HG03097 (cell line): Measurements from ENCODE around the gene ACRV1.

ENCODE experiments used
- ATAC-seq: cut with Tn5 transposase; IDR thresholded peaks from one replicate; pipeline ENCODE4 v1.9.1; 2021; ENCODE audit not compliant: unreplicated experiment, low FRiP score

ACRV1 gene

GRCh38 chr11:125662689-125663088 lies 18.0 kb downstream of the ACRV1 start:
- ATAC-seq, result no peak

DNA sequence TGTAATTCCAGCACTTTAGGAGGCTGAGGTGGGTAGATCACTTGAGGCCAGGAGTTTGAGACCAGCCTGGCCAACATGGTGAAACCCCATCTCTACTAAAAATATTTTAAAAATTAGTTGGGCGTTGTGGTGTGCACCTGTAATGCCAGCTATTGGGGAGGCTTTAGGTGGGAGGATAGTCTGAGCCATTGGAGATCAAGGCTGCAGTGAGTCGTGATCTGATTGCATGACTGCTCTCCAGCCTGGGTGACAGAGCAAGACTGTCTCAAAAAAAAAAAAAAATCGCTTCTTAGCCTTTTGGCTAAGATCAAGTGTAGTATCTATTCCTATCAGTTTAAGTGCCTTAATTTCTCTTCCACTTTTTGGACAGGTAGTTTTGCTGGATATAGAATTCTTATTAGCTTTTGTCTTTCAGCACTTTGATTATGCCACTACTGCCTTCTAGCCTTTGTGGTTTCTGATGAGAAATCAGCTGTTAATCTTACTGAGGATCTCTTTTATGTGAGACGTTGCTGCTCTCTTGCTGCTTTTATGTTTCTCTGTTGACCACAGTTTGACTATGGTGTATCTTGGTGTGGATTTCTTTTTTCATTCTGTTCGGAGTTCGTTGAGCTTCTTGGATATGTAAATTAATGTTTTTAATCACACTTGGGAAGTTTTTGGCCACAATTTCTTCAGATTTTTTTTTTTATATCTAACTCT lies 31.0 kb downstream of the ACRV1 start:
- no peak for ATAC-seq

- ATAC-seq, result no peak
Measured at GRCh38 chr11:125645871-125646270, 34.8 kb downstream of the ACRV1 start.

DNA sequence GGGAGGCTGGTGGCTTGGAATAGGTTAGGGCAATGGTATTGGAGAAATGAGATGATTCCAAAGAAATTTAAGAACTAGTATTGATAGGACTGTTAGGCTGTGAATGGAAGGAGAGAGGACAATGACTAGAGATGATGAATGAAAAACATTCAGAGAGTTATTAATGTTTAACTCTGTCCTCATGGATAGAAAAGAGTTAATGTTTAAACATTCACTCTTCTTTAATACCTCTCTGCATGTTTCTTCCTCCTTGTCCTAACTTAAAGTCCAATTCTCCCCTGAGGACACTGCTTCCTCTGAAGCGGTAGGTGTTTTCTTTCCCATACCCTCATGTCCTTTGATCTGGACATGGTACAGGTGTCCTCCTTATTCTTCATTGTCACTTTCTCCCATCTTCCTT lies 42.3 kb downstream of the ACRV1 start:
- ATAC-seq, result no peak

DNA sequence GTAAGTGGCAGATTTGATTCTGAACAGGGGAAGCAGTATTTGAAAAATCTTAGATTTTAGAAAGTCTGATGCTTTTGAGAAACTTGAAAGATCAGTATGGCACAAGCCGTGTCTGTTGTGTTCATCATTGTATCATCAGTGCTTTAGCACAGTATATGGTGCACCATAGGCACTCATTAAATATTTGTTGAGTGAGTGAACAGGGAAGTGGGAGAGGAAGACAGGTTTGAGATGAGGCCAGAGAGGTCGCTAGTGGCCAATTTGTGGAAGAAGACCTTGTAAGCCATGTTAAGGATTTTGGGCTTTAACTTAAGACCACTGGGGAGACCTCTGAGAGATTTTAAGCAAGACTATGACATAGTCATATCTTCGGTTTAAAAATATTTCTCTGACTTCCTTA lies 42.8 kb downstream of the ACRV1 start:
- no peak for ATAC-seq

- no peak for ATAC-seq
Measured at GRCh38 chr11:125627236-125627910, 53.3 kb downstream of the ACRV1 start.

DNA sequence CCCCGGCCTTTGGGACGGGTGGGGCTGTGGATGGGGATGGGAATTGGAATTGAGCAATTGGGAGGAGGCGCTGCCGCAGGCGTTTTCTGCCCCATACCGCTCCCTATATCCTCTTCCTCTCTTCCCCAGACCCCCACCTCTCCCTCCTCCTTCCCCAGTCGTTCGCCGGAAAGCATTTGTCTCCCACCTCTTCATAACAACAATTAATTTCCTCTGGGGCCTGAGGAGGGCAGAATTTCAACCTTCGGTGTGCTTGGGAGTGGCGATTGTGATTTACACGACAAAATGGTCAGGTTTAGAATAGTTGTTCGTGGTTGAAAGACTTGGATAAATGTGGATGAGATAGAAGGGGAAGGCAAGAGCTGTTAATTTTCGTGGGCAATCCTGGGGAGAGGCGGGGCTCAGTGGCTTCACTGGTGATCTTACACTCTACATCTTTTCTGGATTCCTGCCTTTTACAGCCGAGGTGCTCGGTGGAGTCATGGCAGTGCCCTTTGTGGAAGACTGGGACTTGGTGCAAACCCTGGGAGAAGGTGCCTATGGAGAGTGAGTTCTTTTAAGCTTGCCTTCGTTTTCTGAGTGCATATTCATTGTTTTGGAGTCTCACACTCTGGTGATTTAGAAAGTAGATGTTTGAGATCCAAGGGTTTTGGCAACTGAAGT lies 54.2 kb downstream of the ACRV1 start:
- ATAC-seq, result peak; percentile 35

DNA sequence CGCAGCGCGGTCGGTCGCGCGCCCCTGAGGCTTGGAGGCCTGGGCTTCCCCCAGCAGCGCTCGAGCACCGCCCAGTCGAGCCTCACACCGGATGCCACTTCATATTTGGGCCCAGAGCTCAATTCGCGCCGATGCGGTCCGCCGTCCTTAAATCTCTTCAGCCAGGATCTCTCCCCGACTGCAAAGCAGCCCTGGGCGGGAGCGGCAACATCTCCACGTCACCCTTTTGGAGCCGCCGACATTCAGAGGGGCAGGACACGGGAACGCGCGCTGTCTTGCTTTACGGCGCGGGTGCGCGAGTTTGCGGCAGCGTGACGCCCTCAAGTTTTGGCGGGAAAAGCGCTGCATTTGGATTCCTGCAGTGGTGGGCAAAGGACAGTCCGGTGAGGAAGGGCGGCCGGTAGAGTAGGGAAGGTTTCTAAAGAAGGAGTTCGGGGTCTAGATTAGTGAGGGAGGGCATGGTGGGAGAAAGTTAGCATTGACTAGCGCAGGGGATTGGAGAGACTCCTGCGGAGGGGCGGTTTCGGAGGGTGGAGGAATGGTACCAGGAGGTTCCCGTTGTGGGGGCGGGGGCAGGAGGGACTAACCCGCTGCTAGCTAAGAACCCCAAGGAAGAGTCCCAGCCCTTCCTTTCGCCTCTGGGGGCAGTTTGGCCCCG lies 54.9 kb downstream of the ACRV1 start:
- ATAC-seq, result peak; percentile 86

DNA sequence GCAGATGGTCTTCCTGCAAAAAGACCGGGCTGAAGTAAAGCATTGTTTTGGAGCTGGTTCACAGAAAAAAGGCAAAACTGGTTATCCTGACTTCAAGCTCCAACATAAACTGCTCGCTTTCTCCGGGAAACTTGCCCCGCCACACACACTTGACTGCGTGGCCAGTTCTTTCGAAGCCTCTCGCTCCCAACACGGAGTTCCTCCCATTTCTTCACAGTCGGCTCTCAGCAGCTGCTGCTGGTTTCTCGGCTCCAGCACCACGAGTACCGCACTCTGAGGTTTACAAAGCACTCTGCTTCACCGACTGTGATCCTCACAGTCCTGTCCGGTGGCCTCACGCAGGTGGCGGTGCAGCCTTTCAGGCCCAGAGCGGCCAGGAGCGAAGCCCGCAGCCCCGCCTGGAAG lies 55.4 kb downstream of the ACRV1 start:
- ATAC-seq, result peak; percentile 18

- no peak for ATAC-seq
Measured at GRCh38 chr11:125624756-125625213, 55.9 kb downstream of the ACRV1 start, which contains the start of gene CHEK1. Gene CHEK1, plus strand, starts transcription at chr11:125625163. Its CDS starts 1,606 bp downstream, at chr11:125626769.

DNA sequence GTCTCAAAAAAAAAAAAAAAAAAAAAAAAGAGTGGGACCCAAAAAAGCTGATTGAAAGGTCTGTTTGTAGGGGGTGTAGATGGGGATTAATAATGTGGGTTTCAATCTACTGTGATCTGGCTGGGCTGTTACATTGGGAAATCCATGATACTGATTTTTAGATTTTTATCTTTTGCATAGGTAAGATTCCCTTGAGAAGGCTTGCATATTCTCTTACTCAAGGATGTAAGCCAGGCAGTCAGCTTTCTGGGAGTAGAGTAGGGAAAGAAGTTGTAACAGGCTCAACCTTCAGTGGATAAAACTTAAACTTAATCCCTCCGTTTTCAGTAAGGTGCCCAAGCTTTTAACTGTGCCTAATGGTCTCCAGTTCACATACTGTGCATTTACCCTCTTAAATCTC lies 57.6 kb downstream of the ACRV1 start:
- ATAC-seq, result no peak

DNA sequence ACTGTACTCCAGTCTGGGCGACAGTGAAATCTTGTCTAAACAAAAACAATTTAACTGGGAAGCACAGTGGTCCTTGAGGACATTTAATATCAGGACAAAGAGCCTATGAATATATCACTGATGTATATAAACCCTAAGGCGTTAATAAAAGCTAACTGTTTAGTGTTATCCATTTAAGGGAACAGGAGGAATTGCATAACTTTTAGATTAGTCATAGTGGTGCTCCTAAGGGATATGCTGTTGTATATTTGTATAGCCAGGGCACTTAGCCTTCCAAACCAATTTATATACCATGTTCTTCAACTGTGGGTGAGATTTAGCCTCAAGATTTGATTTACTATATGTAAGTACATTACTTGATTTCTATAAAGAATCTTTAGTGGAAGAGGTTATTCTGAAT lies 58.7 kb downstream of the ACRV1 start:
- no peak for ATAC-seq
